Panc1 (cell line): Measurements from ENCODE around the gene NEK5. TPM values are rescaled to one million over a fixed set of nuclear protein-coding genes. Genes with fewer than 3 reads are reported as not detected.
"Not testable (repeated sequence)": the region's sequence is repeated elsewhere in the genome, so short reads cannot be mapped to it uniquely, and the experiment has no call there.

ENCODE experiments used
- ATAC-seq: fragments of 200-7000 bp; cut with Tn5 transposase; 2 replicates; pipeline ENCODE4 v1.9.1; 2020; ENCODE audit warnings: mild to moderate bottlenecking, moderate library complexity
- BruUV-seq: library from RNA; stranded (reverse); fragments of 400-500 nt; replicated peaks from 2 replicates; lab custom pipeline; 2021; lab: Mats Ljungman, UMichigan
- CTCF ChIA-PET: fragments of 300-600 bp; sonication (Branson Sonifier 250); formaldehyde crosslinking; loops from one replicate; lab custom pipeline; 2022; ENCODE audit warnings: antibody characterized with exemption; lab: Charles Lee
- POLR2A ChIA-PET: fragments of 300-600 bp; sonication (Branson Sonifier 250); formaldehyde crosslinking; loops from one replicate; lab custom pipeline; 2022; ENCODE audit warnings: antibody characterized with exemption; lab: Charles Lee
- DNase-seq: peaks from one replicate; pipeline ENCODE4 v3.0.0-alpha.2; 2010; ENCODE audit warnings: low read depth, low spot score
- H3K27ac ChIP-seq: 2 replicates; pipeline ENCODE4 v1.5.1; 2011; ENCODE audit warnings: mild to moderate bottlenecking, low read length, inconsistent platforms
- H3K27me3 ChIP-seq: fragments of 200-500 bp; sonication (Bioruptor generic); 2 replicates; pipeline ENCODE4 v1.6.0; 2014; ENCODE audit warnings: low read length, inconsistent platforms; ENCODE audit not compliant: control insufficient read depth, insufficient read depth
- H3K36me3 ChIP-seq: fragments of 200-500 bp; sonication (Bioruptor generic); 2 replicates; pipeline ENCODE4 v1.5.1; 2014; ENCODE audit warnings: inconsistent platforms, mild to moderate bottlenecking, low read length, moderate library complexity; ENCODE audit not compliant: control insufficient read depth, insufficient read depth
- H3K4me1 ChIP-seq: 2 replicates; pipeline ENCODE4 v1.5.1; 2011; ENCODE audit warnings: inconsistent platforms, mild to moderate bottlenecking, low read length, moderate library complexity; ENCODE audit not compliant: control insufficient read depth, insufficient read depth
- H3K4me3 ChIP-seq, 2 experiments: 2 replicates each; pipeline ENCODE4 v1.5.1; 2011 to 2012; ENCODE audit warnings: low read depth in 2 of 2, low read length in 2 of 2, mild to moderate bottlenecking in 2 of 2, inconsistent platforms in 1 of 2, moderate library complexity in 1 of 2
- H3K9me3 ChIP-seq: fragments of 200-500 bp; sonication (Bioruptor generic); 2 replicates; pipeline ENCODE4 v1.5.1; 2014; ENCODE audit warnings: low read depth, mild to moderate bottlenecking, inconsistent platforms, low read length, moderate library complexity; ENCODE audit not compliant: control insufficient read depth, insufficient read depth
- CTCF ChIP-seq: fragments of 450-650 bp; IDR thresholded peaks from 2 replicates; pipeline ENCODE4 v1.5.1; 2017; ENCODE audit warnings: mild to moderate bottlenecking
- POLR2AphosphoS5 ChIP-seq: IDR thresholded peaks from 2 replicates; pipeline ENCODE4 v1.6.1; 2012; ENCODE audit warnings: mild to moderate bottlenecking, low read depth, low read length, moderate library complexity
- REST ChIP-seq, 2 experiments: IDR thresholded peaks; 2 replicates each; pipeline ENCODE4 v1.6.1; 2011 to 2012; ENCODE audit warnings: low read depth in 2 of 2, control low read depth in 1 of 2, low read length in 1 of 2, mild to moderate bottlenecking in 1 of 2, moderate library complexity in 1 of 2; ENCODE audit not compliant: insufficient read depth in 1 of 2
- SIN3A ChIP-seq: IDR thresholded peaks from 2 replicates; pipeline ENCODE4 v1.6.1; 2012; ENCODE audit warnings: low read depth, mild to moderate bottlenecking, low read length, moderate library complexity, borderline replicate concordance; ENCODE audit not compliant: insufficient read depth
- TCF7L2 ChIP-seq: IDR thresholded peaks from 2 replicates; pipeline ENCODE4 v1.6.1; 2011; ENCODE audit warnings: mild to moderate bottlenecking, low read depth, low read length, inconsistent platforms
- in situ Hi-C: cut with HindIII; loops from 2 replicates; pipeline ENCODE4 v1.10.0; 2016; ENCODE audit warnings: low sequenced_read_pairs, low pct_unique_long_range_greater_than_20kb
- intact Hi-C: fragments of 100-400 bp; cut with micrococcal nuclease; formaldehyde crosslinking; loops from one replicate; pipeline ENCODE4 v1.10.0; 2022; ENCODE audit not compliant: unreplicated experiment
- total RNA-seq: library from RNA; stranded (reverse); gene quantifications from one replicate; pipeline ENCODE4 v1.2.1, GENCODE V29; 2021; ENCODE audit not compliant: unreplicated experiment

NEK5 gene
- total RNA-seq, 1 experiment from 2014 or later: 0.08 TPM

GRCh38 chr13:52067237-52067636 is 61.6 kb downstream of the NEK5 start:
- H3K9me3 ChIP-seq: peaks cover 17% of the 10 kb centered on the region; the same call in 1 of the 2 replicates
- TF ChIP-seq CTCF: no peak
- no peak for TF ChIP-seq TCF7L2
- TF ChIP-seq SIN3A: no peak
- TF ChIP-seq REST (IDR thresholded peaks at IDR 0.05; ENCODE audit: insufficient read depth in 1 of 2, low read depth in 2 of 2, low read length in 1 of 2): no peak
- TF ChIP-seq POLR2AphosphoS5: no peak
- no peaks in the 10 kb centered on the region for H3K27me3 ChIP-seq
- no peak overlapping the region for H3K27ac ChIP-seq
- in situ Hi-C loops (no loop called here), intact Hi-C loops (no loop called here)
- ATAC-seq (no peak), DNase-seq (no peak)
- no peak overlapping the region for H3K4me3 ChIP-seq
- POLR2A ChIA-PET: no interaction called here
- no TSS peak for BruUV-seq
- H3K4me1 ChIP-seq: no peaks in the 10 kb centered on the region
- no peaks in the 10 kb centered on the region for H3K36me3 ChIP-seq
- CTCF ChIA-PET: no interaction called here

- Histone ChIP-seq H3K36me3 (no peaks in the 10 kb centered on the region), H3K9me3 (no peaks in the 10 kb centered on the region; the same call in 1 of the 2 replicates), H3K4me3 (no peak overlapping the region), H3K4me1 (no peaks in the 10 kb centered on the region), H3K27ac (no peak overlapping the region), H3K27me3 (no peaks in the 10 kb centered on the region)
- no TSS peak for BruUV-seq
- POLR2A ChIA-PET: no interaction called here
- intact Hi-C loops: no loop called here
- DNase-seq: no peak
- CTCF ChIA-PET: no interaction called here
- no peak for TF ChIP-seq SIN3A
- ATAC-seq: no peak
- in situ Hi-C loops: no loop called here
Observed at GRCh38 chr13:52061587-52061986, 67.3 kb downstream of the NEK5 start.

DNA sequence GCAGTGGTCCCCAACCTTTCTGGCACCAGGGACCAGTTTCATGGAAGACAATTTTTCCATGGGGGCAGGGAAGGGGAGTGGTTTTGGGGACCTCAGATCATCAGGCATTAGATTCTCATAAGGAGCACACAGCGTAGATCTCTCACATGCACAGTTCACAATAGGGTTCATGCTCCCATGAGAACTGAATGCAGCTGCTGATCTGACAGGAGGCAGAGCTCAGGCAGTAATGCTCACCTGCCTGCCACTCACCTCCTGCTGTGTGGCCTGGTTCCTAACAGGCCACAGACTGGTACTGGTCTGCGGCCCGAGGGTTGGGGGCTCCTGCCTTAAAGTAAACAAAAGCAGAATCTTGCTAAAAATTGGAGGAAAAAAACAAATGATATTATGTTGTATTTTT is 67.8 kb downstream of the NEK5 start:
- POLR2A ChIA-PET, H3K9me3 ChIP-seq, H3K4me1 ChIP-seq, intact Hi-C loops, DNase-seq, H3K27ac ChIP-seq, H3K4me3 ChIP-seq, ATAC-seq, BruUV-seq, H3K27me3 ChIP-seq, in situ Hi-C loops, CTCF ChIA-PET, H3K36me3 ChIP-seq: not testable (repeated sequence)
